GM19025 (cell line): ENCODE measurements around the gene NYAP1.
"Not testable (repeated sequence)": the region's sequence is repeated elsewhere in the genome, so short reads cannot be mapped to it uniquely, and the experiment has no call there.

ENCODE experiments used
- ATAC-seq: cut with Tn5 transposase; IDR thresholded peaks from one replicate; pipeline ENCODE4 v1.9.1; 2021; ENCODE audit warnings: mild to moderate bottlenecking, low read depth, moderate library complexity; ENCODE audit not compliant: unreplicated experiment

NYAP1 gene

DNA sequence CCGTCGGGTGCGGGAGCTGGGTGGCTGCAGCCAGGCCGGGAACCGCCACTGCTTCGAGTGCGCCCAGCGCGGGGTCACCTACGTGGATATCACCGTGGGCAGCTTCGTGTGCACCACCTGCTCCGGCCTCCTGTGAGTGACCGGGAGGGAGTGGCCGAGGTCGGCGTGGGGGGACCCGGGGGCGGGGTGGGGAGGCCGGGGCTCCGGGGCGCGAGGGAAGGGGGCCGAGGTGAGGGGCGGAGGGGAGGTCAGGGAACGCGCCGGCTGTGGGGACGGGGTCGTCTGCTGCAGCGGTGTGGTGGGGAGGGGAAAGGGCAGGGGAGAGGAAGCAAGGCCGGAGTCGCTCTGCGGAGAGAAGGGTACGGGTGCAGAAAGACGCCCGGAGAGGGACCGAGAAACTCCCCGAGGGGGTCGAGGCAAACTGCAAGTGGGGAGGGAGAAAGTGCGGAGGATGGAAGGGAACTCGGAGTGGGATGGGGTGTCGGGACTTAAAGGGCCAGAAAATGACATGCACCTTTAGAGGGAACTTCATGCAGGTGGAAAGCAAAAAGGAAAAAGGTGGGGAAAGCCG lies 55.8 kb downstream of the NYAP1 start:
- ATAC-seq = no peak

DNA sequence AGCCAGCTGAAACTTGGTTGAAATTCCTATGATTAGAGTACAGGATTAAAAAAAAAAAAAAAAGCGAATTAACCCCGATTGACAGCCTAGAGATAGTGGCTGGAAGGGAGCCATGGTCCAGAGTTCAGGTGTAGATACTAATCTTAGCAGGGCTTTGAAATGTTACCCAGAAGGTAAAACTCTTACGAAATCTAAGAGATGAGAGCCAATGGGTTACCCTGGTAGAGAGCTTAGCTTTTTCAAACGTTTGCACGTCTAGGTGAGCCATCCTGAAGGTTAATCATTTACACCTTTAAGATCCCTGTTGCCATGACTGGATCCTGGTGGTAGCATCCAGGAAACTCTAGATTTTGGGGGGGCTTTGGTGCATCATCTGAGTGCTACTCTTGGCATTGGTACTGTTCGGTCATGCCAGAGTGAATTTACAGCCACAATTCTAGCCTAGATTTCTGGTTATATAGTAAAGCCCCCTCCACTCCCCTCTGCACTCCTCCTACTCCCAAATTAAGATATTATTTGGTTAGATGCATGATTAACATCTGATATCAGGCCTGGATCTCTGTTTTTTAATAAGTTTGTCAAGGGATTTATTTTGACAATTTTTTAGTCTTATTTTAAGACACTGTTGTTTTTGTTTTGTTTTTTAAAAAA lies 56.5 kb downstream of the NYAP1 start:
- ATAC-seq = no peak

DNA sequence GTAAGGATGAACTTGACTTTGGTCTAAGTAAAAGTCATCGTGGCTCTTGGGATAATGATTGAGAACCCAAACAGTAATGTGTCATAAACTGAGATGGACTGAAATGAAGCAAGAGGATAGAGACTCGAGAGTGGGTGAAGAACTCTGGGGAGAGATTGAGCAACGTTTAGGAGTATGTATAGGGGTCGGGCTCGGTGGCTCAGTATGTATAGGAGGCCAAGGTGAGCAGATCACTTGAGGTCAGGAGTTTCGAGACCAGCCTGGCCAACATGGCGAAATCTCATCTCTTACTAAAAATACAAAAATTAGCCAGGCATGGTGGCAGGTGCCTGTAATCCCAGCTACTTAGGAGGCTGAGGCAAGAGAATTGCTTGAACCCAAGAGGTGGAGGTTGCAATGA lies 57.6 kb downstream of the NYAP1 start:
- ATAC-seq = not testable (repeated sequence)

GRCh38 chr7:100543586-100543985 lies 59.9 kb downstream of the NYAP1 start:
- no peak for ATAC-seq

- ATAC-seq = no peak
Measured at GRCh38 chr7:100544386-100544785, 60.7 kb downstream of the NYAP1 start.
